Activated CD8-positive, alpha-beta memory T cell treated with anti-CD3 and anti-CD28 coated beads for 4 hours (primary cell): Measurements from ENCODE around the gene ARL14EPL.
"Not testable (repeated sequence)": the region's sequence is repeated elsewhere in the genome, so short reads cannot be mapped to it uniquely, and the experiment has no call there.

Experiments
- DNase-seq, 2 donors: peaks; one replicate each; pipeline ENCODE4 v3.0.0-alpha.2; 2020; ENCODE audit warnings: low read depth in 2 of 2

Gene ARL14EPL

GRCh38 chr5:116046823-116047222 is 14.6 kb downstream of the ARL14EPL start:
- no peak for DNase-seq

GRCh38 chr5:116058346-116058936 is 26.2 kb downstream of the ARL14EPL start:
- no peak for DNase-seq

GRCh38 chr5:116062352-116062751 is 30.1 kb downstream of the ARL14EPL start:
- no peak for DNase-seq

DNA sequence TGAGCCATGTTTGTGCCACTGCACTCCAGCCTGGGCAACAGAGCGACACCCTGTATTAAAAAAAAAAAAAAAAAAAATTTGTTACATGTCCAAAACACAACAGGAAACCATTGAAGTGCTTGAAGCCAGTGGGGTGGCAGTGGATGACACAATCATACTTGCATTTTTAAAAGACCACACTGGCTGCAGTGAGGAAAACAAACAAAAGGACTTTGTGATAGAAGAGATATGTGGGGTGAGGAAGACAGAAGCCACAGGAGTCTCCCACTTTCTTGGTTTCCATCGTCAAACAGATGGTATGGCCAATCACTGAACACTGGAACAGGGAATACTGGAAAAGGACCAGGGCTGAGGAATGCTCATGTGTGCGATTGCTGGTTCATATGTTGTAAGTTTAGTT is 31.7 kb downstream of the ARL14EPL start:
- DNase-seq: no peak

DNA sequence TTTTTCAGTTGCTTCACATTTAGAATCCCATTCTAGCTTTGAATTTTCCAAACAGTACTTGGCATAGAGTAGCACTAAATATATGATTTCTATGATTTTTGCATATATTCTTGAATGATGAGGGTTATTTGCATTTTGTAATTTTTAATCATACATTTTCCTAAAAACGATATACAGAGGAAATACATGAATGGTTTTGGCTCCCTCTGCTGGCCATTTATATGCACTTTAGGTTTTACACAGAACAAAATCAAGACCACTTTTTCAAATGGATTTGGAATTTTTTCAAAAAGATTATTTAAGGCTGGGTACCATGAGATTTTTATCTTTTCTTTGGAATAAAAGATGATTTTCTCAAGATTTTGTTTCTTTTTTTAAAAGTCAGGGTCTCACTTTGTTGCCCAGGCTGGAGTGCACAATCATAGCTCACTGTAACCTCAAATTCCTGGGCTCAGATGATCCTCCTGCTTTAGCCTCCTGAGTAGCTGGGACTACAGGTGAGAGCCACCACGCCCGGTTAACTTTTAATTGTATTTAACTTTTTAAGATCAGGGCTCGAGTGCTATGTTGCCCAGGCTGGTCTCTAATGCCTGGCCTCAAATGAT is 35.9 kb downstream of the ARL14EPL start:
- peak in 1 of 2 donors; percentile 8 for DNase-seq

- no peak for DNase-seq
These were observed 38.9 kb downstream of the ARL14EPL start for GRCh38 chr5:116071211-116071610.

GRCh38 chr5:116075191-116075831 is 43.0 kb downstream of the ARL14EPL start:
- no peak for DNase-seq

DNA sequence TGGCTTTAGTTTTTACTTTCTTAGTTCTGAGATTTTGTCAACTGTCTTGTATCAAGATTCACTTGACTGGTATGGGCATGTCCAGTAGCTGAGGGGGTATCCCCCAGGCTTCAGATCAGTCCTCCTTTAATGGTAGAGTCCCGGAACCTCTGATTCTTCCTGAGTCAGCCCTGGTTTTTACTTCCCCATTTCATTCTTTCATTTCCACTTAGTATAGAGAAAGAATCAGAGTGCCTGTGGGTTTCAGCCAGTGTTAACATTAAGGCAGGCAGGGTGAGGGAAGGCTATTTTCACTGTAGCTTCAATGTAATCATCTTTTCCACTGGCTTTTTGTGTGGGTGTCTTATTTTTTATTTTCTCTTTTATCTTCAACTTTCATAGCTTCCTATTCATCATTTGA is 44.2 kb downstream of the ARL14EPL start:
- no peak for DNase-seq

DNA sequence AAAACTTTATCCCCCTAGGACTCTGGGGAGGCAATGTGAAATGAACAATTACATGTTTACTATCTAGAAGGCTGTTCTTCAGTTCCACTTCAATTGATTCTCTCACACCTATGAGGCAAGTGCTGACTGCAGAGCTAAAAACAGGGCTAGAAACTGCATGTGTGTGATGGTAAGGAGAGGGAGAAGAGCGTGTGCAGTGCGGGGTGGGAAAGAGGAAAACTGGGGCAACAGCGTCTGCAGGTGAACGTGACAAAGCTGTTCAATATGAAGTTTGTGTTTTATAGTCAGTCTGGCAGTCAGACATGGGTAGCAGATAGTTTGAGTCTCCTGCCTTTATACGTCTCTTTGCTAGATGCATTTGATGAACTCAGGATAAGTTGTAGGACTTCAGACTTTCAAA is 45.9 kb downstream of the ARL14EPL start:
- DNase-seq: no peak

DNA sequence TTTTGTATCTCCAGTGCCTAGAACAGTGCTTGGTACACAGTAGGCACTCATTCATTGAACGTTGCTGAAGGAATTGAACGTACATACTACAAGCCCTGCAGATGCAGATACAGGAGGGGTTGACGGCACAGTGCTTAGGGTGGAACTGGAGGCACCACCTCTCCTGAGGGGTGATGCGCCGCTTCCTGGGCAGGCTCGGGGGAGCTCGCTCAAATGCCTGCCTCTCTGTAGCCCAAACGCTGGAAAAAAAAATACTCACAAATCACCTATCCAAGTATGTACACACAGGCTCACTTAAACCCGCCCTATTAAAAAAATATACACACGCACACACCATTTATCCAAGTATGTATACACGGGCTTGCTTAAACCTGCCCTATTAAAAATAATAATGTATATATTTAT is 52.0 kb downstream of the ARL14EPL start:
- DNase-seq: no peak

DNA sequence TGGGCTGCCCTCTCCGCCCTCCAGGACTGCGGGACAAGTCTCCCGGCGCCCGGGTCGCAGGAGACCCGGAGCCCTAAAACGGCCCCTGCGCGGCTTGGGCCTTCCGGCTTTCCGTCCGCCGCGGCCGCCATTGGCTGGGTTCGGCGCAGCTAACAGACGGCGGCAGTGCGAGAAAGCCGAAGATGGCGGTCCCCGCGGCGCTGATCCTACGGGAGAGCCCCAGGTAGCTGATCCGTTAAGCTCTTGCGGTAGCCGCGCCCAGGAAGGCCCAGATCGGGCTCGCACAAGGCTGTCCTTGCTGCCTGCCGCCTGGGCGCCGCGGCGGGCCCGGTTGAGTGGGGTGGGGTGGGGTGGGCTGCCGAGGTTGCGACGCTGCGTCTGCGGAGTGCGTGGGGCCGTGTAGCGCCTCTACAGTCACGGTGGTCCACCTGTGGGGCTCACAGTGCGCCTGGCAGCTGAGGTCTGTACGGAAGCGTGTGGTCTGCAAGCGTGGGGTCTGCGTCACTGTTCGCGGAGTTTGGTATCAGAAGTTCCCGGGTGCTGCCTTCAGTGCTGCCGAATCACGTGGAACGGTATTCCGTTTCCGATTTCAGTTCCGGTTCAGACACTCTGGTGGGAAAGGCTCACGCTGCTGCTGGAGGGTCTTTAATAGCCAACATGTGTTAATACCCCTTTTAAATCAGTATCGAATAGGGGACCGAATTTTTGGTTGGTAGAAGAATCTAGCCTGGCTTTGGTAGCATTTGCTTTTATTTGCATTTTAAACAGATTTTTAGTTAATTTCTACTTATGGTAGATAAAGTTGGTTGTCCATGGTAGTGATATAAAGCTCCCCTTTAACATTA is 52.8 kb downstream of the ARL14EPL start, which contains the start of gene COMMD10:
Gene COMMD10 (plus strand): TSS at position 155 of the 845 bp plus-strand sequence.
- DNase-seq: peak; percentile 61 to 77

GRCh38 chr5:116086309-116086708 is 54.0 kb downstream of the ARL14EPL start:
- DNase-seq: not testable (repeated sequence)

DNA sequence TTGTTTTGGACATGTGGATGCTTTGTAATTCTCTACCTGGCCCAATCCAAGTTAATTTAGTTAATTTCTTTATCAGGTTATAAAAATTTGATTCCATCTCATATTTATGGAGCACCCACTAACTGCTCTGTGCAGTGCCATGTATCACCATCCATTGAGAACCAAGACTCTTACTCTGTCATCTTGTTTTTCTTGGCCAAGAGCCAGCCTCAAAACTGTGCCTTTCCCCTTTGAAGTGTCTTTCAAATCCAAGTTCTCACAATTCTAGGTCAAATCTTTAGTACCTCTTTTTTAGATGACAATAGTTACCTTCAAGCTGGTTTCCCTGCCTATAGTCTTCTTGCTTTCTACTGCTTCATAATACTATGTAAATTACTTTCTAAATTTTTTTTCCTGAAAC is 55.8 kb downstream of the ARL14EPL start:
- no peak for DNase-seq

- DNase-seq: no peak
These were observed 58.0 kb downstream of the ARL14EPL start for GRCh38 chr5:116090302-116090701.

DNA sequence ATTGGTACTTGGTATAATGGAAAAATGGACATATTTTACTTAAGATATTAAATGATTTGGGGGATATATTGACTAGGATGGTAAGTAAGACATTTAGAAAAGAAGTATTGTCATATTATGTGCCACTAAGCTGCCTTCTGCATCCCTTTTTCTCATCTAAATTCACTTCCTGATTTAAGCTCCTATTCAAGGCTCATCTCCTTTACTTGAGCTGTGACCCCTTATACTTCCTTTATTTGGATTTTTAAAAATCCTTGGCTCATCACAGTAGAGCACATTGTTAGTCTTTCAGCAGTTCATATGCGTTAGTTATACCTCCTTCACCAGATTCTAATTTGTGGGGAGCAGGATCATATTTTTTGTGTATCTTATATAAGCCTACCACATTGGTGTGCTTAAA is 59.1 kb downstream of the ARL14EPL start:
- no peak for DNase-seq

- DNase-seq: no peak
These were observed 65.0 kb downstream of the ARL14EPL start for GRCh38 chr5:116097301-116097700.

DNA sequence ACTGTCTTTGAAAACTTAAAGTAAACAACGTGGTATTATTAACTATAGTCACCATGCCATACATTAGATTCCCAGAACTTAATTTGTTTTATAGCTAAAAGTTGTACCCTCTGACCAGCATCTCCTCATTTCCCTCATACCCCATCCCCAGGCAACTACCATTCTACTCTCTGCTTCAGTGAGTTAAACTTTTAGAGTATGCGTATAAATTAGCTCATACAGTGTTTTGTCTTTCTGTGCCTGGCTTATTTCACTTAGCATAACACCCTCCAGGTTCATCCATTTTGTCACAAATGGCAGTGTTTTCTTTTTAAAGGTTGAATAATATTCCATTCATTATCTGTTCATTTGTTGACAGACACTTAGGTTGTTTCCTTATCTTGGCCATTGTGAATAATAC is 66.7 kb downstream of the ARL14EPL start:
- DNase-seq: no peak

GRCh38 chr5:116104941-116105340 is 72.7 kb downstream of the ARL14EPL start:
- not testable (repeated sequence) for DNase-seq
